NCI-H2029 (cell line): ENCODE data around the gene FLNC.

Source experiments
- DNase-seq: peaks from one replicate; lab custom pipeline; 2025; lab: John Stamatoyannopoulos, UW

The FLNC gene

GRCh38 chr7:128865303-128865702 lies 35.1 kb downstream of the FLNC start:
- DNase-seq, result no peak

- DNase-seq, result no peak
These were observed 36.0 kb downstream of the FLNC start for GRCh38 chr7:128865996-128866877.

GRCh38 chr7:128867241-128867640 lies 37.0 kb downstream of the FLNC start:
- no peak for DNase-seq

GRCh38 chr7:128867842-128868623 lies 37.8 kb downstream of the FLNC start:
- peak; percentile 63 for DNase-seq

GRCh38 chr7:128868624-128869137 lies 38.5 kb downstream of the FLNC start:
- no peak for DNase-seq

- DNase-seq, result peak; percentile 32
These were observed 39.1 kb downstream of the FLNC start for GRCh38 chr7:128869138-128869943.

GRCh38 chr7:128869944-128870285 lies 39.7 kb downstream of the FLNC start:
- no peak for DNase-seq

- DNase-seq, result no peak
These were observed 40.8 kb downstream of the FLNC start for GRCh38 chr7:128871050-128871449.

- DNase-seq, result no peak
These were observed 42.2 kb downstream of the FLNC start for GRCh38 chr7:128872394-128872824.

- DNase-seq, result no peak
These were observed 43.0 kb downstream of the FLNC start for GRCh38 chr7:128873234-128873633.

GRCh38 chr7:128874140-128875031 lies 44.2 kb downstream of the FLNC start:
- DNase-seq, result peak; percentile 85

GRCh38 chr7:128875523-128875948 lies 45.3 kb downstream of the FLNC start:
- DNase-seq, result no peak

GRCh38 chr7:128876127-128876526 lies 45.9 kb downstream of the FLNC start:
- DNase-seq, result no peak

GRCh38 chr7:128876586-128876977 lies 46.4 kb downstream of the FLNC start:
- no peak for DNase-seq

GRCh38 chr7:128876978-128877755 lies 47.0 kb downstream of the FLNC start:
- no peak for DNase-seq

GRCh38 chr7:128877756-128878120 lies 47.5 kb downstream of the FLNC start:
- DNase-seq, result no peak

- DNase-seq, result no peak
These were observed 48.3 kb downstream of the FLNC start for GRCh38 chr7:128878226-128879105.

- DNase-seq, result no peak
These were observed 49.3 kb downstream of the FLNC start for GRCh38 chr7:128879461-128879938.
